NCI-H1436 (cell line): ENCODE measurements around the gene ZNF383.
"Not testable (repeated sequence)": the region's sequence is repeated elsewhere in the genome, so short reads cannot be mapped to it uniquely, and the experiment has no call there.

ENCODE experiments used
- DNase-seq: peaks from one replicate; lab custom pipeline; 2025; lab: John Stamatoyannopoulos, UW

Gene ZNF383

DNA sequence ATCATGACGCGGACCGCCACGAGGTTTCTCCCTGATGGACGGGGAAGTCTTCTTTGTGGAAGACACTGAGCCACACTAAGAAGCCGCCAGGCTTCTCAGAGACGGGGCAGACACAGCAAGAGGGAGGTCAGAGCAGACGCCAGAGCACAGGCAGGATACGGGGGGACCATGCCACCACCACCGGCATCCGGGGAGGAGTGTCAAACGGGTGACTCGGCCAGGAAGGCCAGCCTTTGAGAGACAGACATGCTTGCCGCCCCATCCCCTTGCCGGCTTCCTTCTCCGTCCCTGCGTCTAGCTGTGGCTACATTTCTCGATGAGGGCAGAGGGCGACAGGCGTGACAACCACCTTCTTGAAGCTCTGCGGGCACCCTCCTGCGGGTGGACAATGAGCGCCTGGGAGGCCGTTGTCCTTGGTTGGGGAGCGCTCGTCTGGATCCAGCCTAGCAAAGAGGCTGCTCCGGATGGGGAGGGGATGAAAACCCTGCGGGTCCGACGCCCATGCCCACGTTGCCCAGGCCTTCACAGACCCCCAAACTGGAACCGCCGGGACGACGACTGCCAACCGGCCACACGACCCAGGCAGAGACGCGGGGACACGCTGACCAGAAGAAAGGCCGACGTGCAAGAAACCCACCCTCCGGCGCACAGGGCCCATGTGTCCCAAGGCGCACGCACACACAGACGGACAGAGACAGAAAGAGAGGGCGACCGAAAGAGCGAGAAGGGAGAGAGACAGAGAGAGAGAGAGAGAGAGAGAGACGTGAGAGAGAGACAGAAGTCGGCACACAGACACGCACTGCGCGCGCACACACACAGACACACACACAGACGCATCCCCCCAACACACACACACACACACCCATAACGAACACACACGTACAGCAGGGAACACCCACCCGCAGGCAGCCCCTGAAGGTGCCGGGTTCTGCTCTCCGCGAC lies 75.3 kb downstream of the ZNF383 start:
- not testable (repeated sequence) for DNase-seq

DNA sequence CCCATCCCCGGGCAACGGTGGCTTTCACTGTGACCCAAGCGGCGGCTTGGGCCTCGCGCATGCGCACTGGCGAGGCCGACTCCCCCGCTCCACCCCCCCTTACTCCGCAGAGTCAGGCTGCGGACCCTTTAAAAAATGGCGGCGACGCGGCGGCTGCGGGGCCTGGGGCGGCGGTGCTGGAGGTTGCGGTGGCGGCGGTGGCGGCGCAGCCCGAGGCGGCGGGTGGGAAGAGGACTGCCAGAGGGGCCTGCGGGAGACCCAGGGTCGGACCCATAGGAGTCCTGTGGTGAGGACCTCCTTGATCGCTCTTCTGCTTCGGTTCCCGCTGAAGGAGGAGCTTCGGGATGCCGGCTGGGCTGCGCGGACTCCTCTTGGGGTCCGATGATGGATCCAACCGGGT lies 76.2 kb downstream of the ZNF383 start:
- DNase-seq: not testable (repeated sequence)
